ENCODE data around the gene NEK11.

- TF ChIP-seq POLR2A (IDR thresholded peaks at IDR 0.05; ENCODE audit: low read depth, low read length) = no peak
- no peak for TF ChIP-seq POLR2AphosphoS5 (IDR thresholded peaks at IDR 0.05; ENCODE audit: low read depth, low read length)
Observed at GRCh38 chr3:131218196-131218595, 191.5 kb downstream of the NEK11 start.
